PC-3 (cell line): ENCODE results near the gene ENTREP3. TPM values are rescaled to one million over a fixed set of nuclear protein-coding genes. Genes with fewer than 3 reads are reported as not detected.
"Not testable (repeated sequence)": the region's sequence is repeated elsewhere in the genome, so short reads cannot be mapped to it uniquely, and the experiment has no call there.

ENCODE experiments used
- ATAC-seq: fragments of 200-7000 bp; cut with Tn5 transposase; 2 replicates; pipeline ENCODE4 v1.9.1; 2020; ENCODE audit warnings: mild to moderate bottlenecking, moderate library complexity
- BruUV-seq: library from RNA; stranded (reverse); fragments of 400-500 nt; replicated peaks from 2 replicates; lab custom pipeline; 2021; lab: Mats Ljungman, UMichigan
- CTCF ChIA-PET: fragments of 300-600 bp; sonication (Branson Sonifier 250); formaldehyde crosslinking; loops from one replicate; lab custom pipeline; 2022; ENCODE audit warnings: antibody characterized with exemption; lab: Charles Lee
- POLR2A ChIA-PET: fragments of 300-600 bp; sonication (Branson Sonifier 250); formaldehyde crosslinking; loops from one replicate; lab custom pipeline; 2022; ENCODE audit warnings: antibody characterized with exemption; ENCODE audit not compliant: unreplicated experiment; lab: Charles Lee
- DNase-seq: peaks from one replicate; pipeline ENCODE4 v3.0.0-alpha.2; 2015
- H2AFZ ChIP-seq: fragments of 300-600 bp; sonication (generic); 2 replicates; pipeline ENCODE4 v1.6.0; 2016; ENCODE audit warnings: antibody characterized with exemption, low read length
- H3F3A ChIP-seq: fragments of 300-600 bp; sonication (generic); one replicate; pipeline ENCODE4 v1.6.0; 2017; ENCODE audit warnings: antibody characterized with exemption, low read length, control low read depth, mild to moderate bottlenecking; ENCODE audit not compliant: unreplicated experiment
- H3K27ac ChIP-seq: fragments of 300-600 bp; sonication (generic); 2 replicates; pipeline ENCODE4 v1.5.1; 2016; ENCODE audit warnings: mild to moderate bottlenecking, low read length
- H3K27me3 ChIP-seq: fragments of 300-600 bp; sonication (generic); 2 replicates; pipeline ENCODE4 v1.6.1; 2016; ENCODE audit warnings: low read length, mixed read lengths
- H3K36me3 ChIP-seq: fragments of 300-600 bp; sonication (generic); 2 replicates; pipeline ENCODE4 v1.6.1; 2016; ENCODE audit warnings: low read depth, mixed run types, low read length, mixed read lengths
- H3K4me1 ChIP-seq: fragments of 300-600 bp; sonication (generic); 2 replicates; pipeline ENCODE4 v1.5.1; 2016; ENCODE audit warnings: low read length; ENCODE audit not compliant: insufficient read depth
- H3K4me2 ChIP-seq: fragments of 300-600 bp; sonication (generic); 2 replicates; pipeline ENCODE4 v1.6.0; 2016; ENCODE audit warnings: low read length
- H3K4me3 ChIP-seq: fragments of 300-600 bp; sonication (generic); 2 replicates; pipeline ENCODE4 v1.5.1; 2016; ENCODE audit warnings: mild to moderate bottlenecking, low read length, mixed read lengths
- H3K79me2 ChIP-seq: fragments of 300-600 bp; sonication (generic); 2 replicates; pipeline ENCODE4 v1.6.1; 2017; ENCODE audit warnings: low read length, mixed read lengths
- H3K9ac ChIP-seq: fragments of 300-600 bp; sonication (generic); 2 replicates; pipeline ENCODE4 v1.6.0; 2016; ENCODE audit warnings: mild to moderate bottlenecking, low read length
- H3K9me2 ChIP-seq: fragments of 300-600 bp; sonication (generic); replicated peaks from 2 replicates; pipeline ENCODE4 v1.6.1; 2016; ENCODE audit warnings: mixed run types, low read length, mixed read lengths
- H3K9me3 ChIP-seq: fragments of 300-600 bp; sonication (generic); 2 replicates; pipeline ENCODE4 v1.6.1; 2016; ENCODE audit warnings: low read length, mixed read lengths
- H4K20me1 ChIP-seq: fragments of 300-600 bp; sonication (generic); 2 replicates; pipeline ENCODE4 v1.6.1; 2016; ENCODE audit warnings: low read length, mixed read lengths
- EZH2 ChIP-seq: fragments of 300-600 bp; sonication (generic); IDR thresholded peaks from one replicate; pipeline ENCODE4 v1.6.1; 2017; ENCODE audit warnings: antibody characterized with exemption, mild to moderate bottlenecking, low read length; ENCODE audit not compliant: unreplicated experiment
- EZH2phosphoT487 ChIP-seq: fragments of 300-600 bp; sonication (generic); IDR thresholded peaks from 2 replicates; pipeline ENCODE4 v1.6.1; 2018; ENCODE audit warnings: mild to moderate bottlenecking, antibody characterized with exemption, low read length, borderline replicate concordance
- intact Hi-C: fragments of 100-400 bp; cut with micrococcal nuclease; formaldehyde crosslinking; loops from 2 replicates; pipeline ENCODE4 v1.9.0; 2023
- total RNA-seq: library from RNA; depleted of rRNA; stranded (reverse); fragments of >200 nt; gene quantifications from 2 replicates; pipeline ENCODE4 v1.2.3, GENCODE V29; 2014
- TF ChIP-seq, protein P1 (sequence below): fragments of 300-600 bp; sonication (generic); conservative IDR thresholded peaks from 2 replicates; pipeline ENCODE4 v1.5.1; 2017; ENCODE audit warnings: antibody characterized with exemption, low read depth, mild to moderate bottlenecking, low read length

The ENTREP3 gene
- total RNA-seq, 1 experiment from 2014 or later, result 30.9 TPM

DNA sequence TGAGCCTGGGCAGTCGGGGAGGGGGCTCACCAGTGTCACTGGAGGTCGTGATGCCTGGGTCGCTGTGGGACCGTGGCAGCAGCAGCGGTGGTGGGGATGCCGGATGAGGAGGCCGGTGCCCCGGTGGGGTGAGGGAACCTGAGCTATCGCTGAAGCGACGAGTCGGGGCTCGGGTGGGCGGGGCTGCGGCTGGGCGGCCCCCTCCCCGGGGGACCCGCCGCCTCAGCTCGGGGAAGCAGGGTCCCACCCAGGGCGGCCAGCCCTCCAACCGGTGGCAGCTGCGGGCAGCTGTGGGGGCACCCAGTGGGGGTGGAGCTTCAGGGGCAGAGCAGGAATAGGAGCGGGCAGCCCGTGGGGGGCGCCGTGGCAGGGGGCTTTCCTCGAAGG lies 5.0 kb downstream of the ENTREP3 start:
- CTCF ChIA-PET, result interaction anchor here (0.6 to 1.4 kb wide), 5 partner anchors 11 to 329 kb away, joined by 4 to 14 read pairs (median 6); partner anchors contain the start of genes CLK2 and SCAMP3
- Histone ChIP-seq H3K9ac (no peak overlapping the region), H3K79me2 (peaks cover 21% of the 10 kb centered on the region), H4K20me1 (no peaks in the 10 kb centered on the region), H3K9me3 (no peaks in the 10 kb centered on the region), H3K36me3 (peaks cover 15% of the 10 kb centered on the region; the same call in 1 of the 2 replicates), H3K4me1 (peaks cover 18% of the 10 kb centered on the region), H3K4me3 (no peak overlapping the region), H2AFZ (0 out of 2 replicates have a peak overlapping the region, but pooled peaks have one; percentile 19), H3K27me3 (no peaks in the 10 kb centered on the region), H3K9me2 (no peaks in the 10 kb centered on the region), H3K27ac (no peak overlapping the region), H3K4me2 (no peak overlapping the region), H3F3A (no peaks in the 10 kb centered on the region)
- TF ChIP-seq EZH2phosphoT487 (no peak), EZH2 (no peak)
- TF ChIP-seq, protein P1, sequence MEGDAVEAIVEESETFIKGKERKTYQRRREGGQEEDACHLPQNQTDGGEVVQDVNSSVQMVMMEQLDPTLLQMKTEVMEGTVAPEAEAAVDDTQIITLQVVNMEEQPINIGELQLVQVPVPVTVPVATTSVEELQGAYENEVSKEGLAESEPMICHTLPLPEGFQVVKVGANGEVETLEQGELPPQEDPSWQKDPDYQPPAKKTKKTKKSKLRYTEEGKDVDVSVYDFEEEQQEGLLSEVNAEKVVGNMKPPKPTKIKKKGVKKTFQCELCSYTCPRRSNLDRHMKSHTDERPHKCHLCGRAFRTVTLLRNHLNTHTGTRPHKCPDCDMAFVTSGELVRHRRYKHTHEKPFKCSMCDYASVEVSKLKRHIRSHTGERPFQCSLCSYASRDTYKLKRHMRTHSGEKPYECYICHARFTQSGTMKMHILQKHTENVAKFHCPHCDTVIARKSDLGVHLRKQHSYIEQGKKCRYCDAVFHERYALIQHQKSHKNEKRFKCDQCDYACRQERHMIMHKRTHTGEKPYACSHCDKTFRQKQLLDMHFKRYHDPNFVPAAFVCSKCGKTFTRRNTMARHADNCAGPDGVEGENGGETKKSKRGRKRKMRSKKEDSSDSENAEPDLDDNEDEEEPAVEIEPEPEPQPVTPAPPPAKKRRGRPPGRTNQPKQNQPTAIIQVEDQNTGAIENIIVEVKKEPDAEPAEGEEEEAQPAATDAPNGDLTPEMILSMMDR, result no peak
- no peak for DNase-seq
- POLR2A ChIA-PET, result no interaction called here
- intact Hi-C loops, result loop anchor here (1.0 kb wide), 3 partner anchors 23 to 75 kb away; partner anchors contain the start of gene CLK2
- no peak for ATAC-seq
- BruUV-seq, result no TSS peak

DNA sequence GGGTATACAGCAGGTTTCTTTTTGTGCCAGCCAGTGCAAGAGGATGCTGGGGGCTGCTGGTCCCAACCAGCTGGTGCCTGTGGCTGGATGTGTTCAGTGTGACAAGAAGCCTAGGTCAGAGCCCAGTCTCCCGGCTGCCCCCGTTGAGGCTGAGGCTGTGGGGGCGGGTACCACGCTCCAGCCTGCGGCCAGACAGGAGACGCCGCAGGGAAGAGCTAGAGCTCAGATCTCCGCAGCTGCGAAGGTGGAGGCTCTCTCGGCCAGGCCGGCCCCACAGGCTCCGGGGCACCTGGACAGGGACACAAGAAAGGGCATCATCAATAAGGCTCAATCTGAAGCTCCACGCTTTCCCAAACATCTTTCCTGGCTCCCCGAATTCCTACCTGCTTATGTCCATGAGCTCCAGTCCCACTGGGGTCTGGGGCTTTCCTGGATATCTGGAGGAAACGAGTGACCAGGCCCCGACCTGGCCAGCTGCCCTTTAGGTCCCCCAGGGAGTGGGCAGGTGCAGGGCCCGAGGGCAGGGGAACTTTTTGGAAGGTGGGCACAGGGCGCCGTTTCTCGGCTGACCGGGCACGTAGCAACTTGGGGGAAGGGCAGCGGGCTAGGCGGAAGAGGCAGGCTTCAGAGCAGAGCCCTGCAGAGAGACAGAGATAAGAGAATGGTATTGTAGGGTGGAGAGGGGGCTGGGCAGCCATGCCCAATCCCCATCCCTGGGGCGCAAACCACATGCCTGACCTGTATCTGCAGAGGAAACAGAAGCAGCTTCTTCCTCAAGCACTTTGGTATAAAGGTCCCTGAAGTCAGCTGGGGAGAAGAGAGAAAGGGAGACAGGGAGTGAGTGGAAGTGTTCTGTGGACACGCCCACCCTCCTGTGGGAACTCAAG lies 7.4 kb downstream of the ENTREP3 start:
- Histone ChIP-seq H3K9me3 (no peaks in the 10 kb centered on the region), H3K4me3 (no peak overlapping the region), H3K4me2 (no peak overlapping the region), H3K9me2 (no peaks in the 10 kb centered on the region), H3K4me1 (peaks cover 17% of the 10 kb centered on the region), H3K9ac (no peak overlapping the region), H2AFZ (no peak overlapping the region), H3K36me3 (peaks cover 15% of the 10 kb centered on the region; the same call in 1 of the 2 replicates), H3K79me2 (peaks cover 11% of the 10 kb centered on the region), H4K20me1 (no peaks in the 10 kb centered on the region), H3F3A (no peaks in the 10 kb centered on the region), H3K27ac (no peak overlapping the region), H3K27me3 (no peaks in the 10 kb centered on the region)
- ChIA-PET POLR2A (no interaction called here), CTCF (no interaction called here)
- DNase-seq (no peak), ATAC-seq (no peak)
- BruUV-seq, result no TSS peak
- TF ChIP-seq EZH2 (no peak), EZH2phosphoT487 (no peak)
- TF ChIP-seq, protein P1, result no peak
- intact Hi-C loops, result no loop called here

DNA sequence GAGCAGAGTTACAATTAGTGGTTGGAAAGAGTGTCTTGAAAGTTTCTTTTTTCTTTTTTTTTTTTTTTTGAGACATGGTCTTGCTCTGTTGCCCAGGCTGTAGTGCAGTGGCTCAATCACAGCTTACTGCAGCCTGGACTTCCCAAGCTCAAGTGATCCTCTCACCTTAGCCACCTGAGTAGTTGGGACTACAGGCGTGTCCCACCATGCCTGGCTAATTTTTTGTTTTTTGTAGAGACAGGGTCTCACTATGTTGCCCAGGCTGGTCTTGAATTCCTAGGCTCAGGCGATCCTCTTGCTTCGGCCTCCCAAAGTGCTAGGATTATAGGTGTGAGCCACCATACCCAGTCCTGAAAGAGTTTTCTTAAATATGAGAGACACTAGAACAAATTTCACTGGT lies 8.5 kb downstream of the ENTREP3 start:
- H3K36me3 ChIP-seq, result peaks cover 15% of the 10 kb centered on the region; the same call in 1 of the 2 replicates

More for the DNA sequence above, 8.5 kb downstream of the ENTREP3 start:
- H3K9me2 ChIP-seq, H2AFZ ChIP-seq, H3K4me2 ChIP-seq, H4K20me1 ChIP-seq, ATAC-seq, POLR2A ChIA-PET, H3K27ac ChIP-seq, H3K9me3 ChIP-seq, H3K9ac ChIP-seq, H3K4me3 ChIP-seq, H3F3A ChIP-seq, intact Hi-C loops, BruUV-seq, DNase-seq, H3K27me3 ChIP-seq: not testable (repeated sequence)
- Histone ChIP-seq H3K4me1 (peaks cover 20% of the 10 kb centered on the region), H3K79me2 (peaks cover 11% of the 10 kb centered on the region)
- CTCF ChIA-PET, result interaction anchor here (0.6 kb wide), 1 partner anchor 76 kb away, joined by 3 read pairs; no protein-coding TSS in a partner anchor
